Esophagus muscularis mucosa (tissue), 4 donors: ENCODE measurements around the gene RAI1. TPM values are rescaled to one million over a fixed set of nuclear protein-coding genes. Genes with fewer than 3 reads are reported as not detected.

Source experiments
- DNase-seq: peaks from one replicate; pipeline ENCODE4 v3.0.0-alpha.2; 2017; ENCODE audit errors: extremely low spot score
- H3K27ac ChIP-seq, 4 donors: fragments of 200-600 bp; sonication (generic); replicated peaks in 1 of 4; 1 replicate in 3 of 4; 2 replicates in 1 of 4; pipeline ENCODE4 v1.5.1; 2016 to 2019; ENCODE audit warnings: mild to moderate bottlenecking in 1 of 4
- H3K27me3 ChIP-seq, 4 donors: fragments of 200-600 bp; sonication (generic); one replicate each; pipeline versions ENCODE4 v1.5.1 to v1.6.0; 2016 to 2019
- H3K36me3 ChIP-seq, 4 donors: fragments of 200-600 bp; sonication (generic); one replicate each; pipeline ENCODE4 v1.5.1; 2016 to 2019
- H3K4me1 ChIP-seq, 4 donors: fragments of 200-600 bp; sonication (generic); one replicate each; pipeline ENCODE4 v1.5.1; 2016 to 2019
- H3K4me3 ChIP-seq, 4 donors: fragments of 200-600 bp; sonication (generic); 1 replicate in 2 of 4; 2 replicates in 2 of 4; pipeline ENCODE4 v1.5.1; 2016 to 2019; ENCODE audit warnings: mild to moderate bottlenecking in 4 of 4, moderate library complexity in 1 of 4
- H3K9me3 ChIP-seq, 4 donors: fragments of 200-600 bp; sonication (generic); 1 replicate in 3 of 4; 2 replicates in 1 of 4; pipeline ENCODE4 v1.5.1; 2016 to 2019
- EP300 ChIP-seq: sonication (generic); formaldehyde crosslinking; IDR thresholded peaks from one replicate; pipeline ENCODE4 v1.6.1; 2017; ENCODE audit warnings: antibody characterized with exemption
- POLR2A ChIP-seq: fragments of 450-650 bp; IDR thresholded peaks from one replicate; pipeline ENCODE4 v1.6.1; 2017; ENCODE audit warnings: antibody characterized with exemption, moderate library complexity, mild to moderate bottlenecking, low read depth
- POLR2AphosphoS5 ChIP-seq, 2 donors: sonication (generic); formaldehyde crosslinking; IDR thresholded peaks; one replicate each; pipeline ENCODE4 v1.6.1; 2017; ENCODE audit warnings: antibody characterized with exemption in 2 of 2
- WGBS: methylation state at CpG from one replicate; pipeline ENCODE4 v1.1.5; 2018; 5-methylcytosine and 5-hydroxymethylcytosine counted together
- intact Hi-C: fragments of 100-400 bp; cut with DNase I; formaldehyde crosslinking; loops from one replicate; pipeline ENCODE4 v1.15.1; 2023
- total RNA-seq, 4 donors: library from RNA; depleted of rRNA; stranded (reverse); fragments of >200 nt; gene quantifications; one replicate each; pipeline versions ENCODE4 v1.1.0 to v1.2.1, GENCODE V29; 2016
- TF ChIP-seq, protein P1 (sequence below), 3 experiments: fragments of 200-600 bp in 2 of 3; fragments of 450-650 bp in 1 of 3; sonication (generic) in 2 of 3; IDR thresholded peaks; one replicate each; pipeline ENCODE4 v1.5.1; 2017 to 2019; ENCODE audit warnings: antibody characterized with exemption in 3 of 3, mild to moderate bottlenecking in 2 of 3, moderate library complexity in 1 of 3

Gene RAI1
- total RNA-seq, 4 donors from 2014 or later, result 18.7 to 41.3 (median 28.3) TPM

DNA sequence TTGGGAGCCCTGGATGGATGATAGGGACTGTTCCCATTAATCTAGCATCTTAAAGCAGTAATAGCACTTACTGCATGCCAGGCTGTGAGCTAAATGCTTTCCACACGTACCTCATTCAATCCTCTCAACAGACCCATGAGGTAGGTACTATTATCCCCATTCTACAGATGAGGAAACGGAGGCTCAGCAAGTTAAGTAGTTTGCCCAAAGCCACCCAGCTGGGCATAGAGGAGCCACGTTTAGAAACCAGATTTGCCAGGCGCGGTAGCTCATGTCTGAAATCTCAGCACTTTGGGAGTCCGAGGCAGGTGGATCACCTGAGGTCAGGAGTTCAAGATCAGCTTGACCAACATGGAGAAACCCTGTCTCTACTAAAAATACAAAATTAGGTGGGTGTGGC lies 2.0 kb upstream of the RAI1 start:
- Histone ChIP-seq H3K27me3 (no peaks in the 10 kb centered on the region), H3K4me3 (no peak overlapping the region), H3K36me3 (no peaks in the 10 kb centered on the region), H3K9me3 (no peaks in the 10 kb centered on the region), H3K4me1 (peaks cover 12 to 28% (median 17%) of the 10 kb centered on the region in 4 donors), H3K27ac (no peak overlapping the region)
- intact Hi-C loops, result loop anchor here (5.0 kb wide), 1 partner anchor 183 kb away; no protein-coding TSS in a partner anchor
- TF ChIP-seq EP300, result no peak
- TF ChIP-seq POLR2AphosphoS5 (IDR thresholded peaks at IDR 0.05), result no peak
- TF ChIP-seq POLR2A, result no peak
- TF ChIP-seq, protein P1, sequence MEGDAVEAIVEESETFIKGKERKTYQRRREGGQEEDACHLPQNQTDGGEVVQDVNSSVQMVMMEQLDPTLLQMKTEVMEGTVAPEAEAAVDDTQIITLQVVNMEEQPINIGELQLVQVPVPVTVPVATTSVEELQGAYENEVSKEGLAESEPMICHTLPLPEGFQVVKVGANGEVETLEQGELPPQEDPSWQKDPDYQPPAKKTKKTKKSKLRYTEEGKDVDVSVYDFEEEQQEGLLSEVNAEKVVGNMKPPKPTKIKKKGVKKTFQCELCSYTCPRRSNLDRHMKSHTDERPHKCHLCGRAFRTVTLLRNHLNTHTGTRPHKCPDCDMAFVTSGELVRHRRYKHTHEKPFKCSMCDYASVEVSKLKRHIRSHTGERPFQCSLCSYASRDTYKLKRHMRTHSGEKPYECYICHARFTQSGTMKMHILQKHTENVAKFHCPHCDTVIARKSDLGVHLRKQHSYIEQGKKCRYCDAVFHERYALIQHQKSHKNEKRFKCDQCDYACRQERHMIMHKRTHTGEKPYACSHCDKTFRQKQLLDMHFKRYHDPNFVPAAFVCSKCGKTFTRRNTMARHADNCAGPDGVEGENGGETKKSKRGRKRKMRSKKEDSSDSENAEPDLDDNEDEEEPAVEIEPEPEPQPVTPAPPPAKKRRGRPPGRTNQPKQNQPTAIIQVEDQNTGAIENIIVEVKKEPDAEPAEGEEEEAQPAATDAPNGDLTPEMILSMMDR (IDR thresholded peaks at IDR 0.05), result no peak
- 91% methylated on average over 6 of the region's 6 CpGs for WGBS
- no peak for DNase-seq

DNA sequence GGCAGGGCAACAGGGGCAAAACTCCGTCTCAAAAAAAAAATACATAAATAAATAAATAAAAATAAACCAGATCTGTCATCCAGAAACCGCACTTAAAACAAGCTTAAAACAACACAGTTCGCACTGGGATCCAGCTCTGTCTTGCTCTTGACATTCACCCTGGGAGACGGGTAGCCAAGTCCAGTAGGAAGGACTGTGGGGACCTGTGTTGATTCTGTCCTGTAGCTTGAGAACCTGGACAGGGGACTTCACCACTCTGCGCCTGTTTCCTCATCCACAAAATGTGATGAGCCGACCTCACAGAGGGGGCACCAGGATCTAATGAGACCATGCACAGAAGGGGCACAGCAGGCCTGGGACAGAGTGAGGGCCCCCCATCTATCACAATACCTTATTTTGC lies 1.5 kb upstream of the RAI1 start:
- H3K4me3 ChIP-seq, result no peak overlapping the region
- intact Hi-C loops, result loop anchor here (5.0 kb wide), 4 partner anchors 103 to 353 kb away; no protein-coding TSS in a partner anchor

DNA sequence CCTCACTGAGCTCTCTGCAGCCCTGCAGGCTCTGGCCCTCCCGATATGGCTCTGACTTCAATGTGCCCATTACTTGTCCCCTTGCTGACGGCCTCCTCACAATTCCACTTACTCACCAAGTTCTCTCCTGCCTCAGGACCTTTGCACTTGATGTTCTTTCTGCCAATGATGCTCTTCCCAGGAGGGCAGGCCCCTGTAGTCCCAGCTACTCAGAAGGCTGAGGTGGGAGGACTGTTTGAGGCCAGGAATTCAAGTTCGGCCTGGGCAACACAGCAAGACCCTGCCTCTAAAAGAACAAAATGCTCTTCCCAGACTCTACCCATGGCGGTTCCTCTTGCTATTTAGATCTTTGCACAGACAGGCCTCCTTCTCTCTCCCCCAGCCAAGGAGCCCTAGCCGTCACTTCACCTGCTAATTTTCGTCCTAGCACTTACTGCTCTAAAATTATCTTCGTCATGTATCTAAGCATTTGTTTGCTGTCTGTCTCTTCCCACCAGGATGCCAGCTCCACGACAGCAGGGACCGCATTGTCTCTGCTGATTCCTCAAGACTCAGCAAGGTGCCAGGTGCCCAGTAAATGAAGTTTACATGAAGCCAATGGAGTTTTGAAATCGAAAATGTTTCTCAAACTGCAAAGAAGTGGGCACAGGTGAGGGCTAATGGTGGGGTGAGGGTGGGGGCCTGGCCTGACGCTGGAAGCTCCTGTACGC lies 626 bp upstream of the RAI1 start:
- WGBS, result 44% methylated on average over 12 of the region's 12 CpGs
- no peaks in the 10 kb centered on the region for H3K36me3 ChIP-seq
- intact Hi-C loops, result loop anchor here (5.0 kb wide), 3 partner anchors 102 to 352 kb away; no protein-coding TSS in a partner anchor
- peaks cover 22 to 42% (median 31%) of the 10 kb centered on the region in 4 donors for H3K4me1 ChIP-seq
- TF ChIP-seq, protein P1 (IDR thresholded peaks at IDR 0.05), result no peak
- TF ChIP-seq POLR2AphosphoS5 (IDR thresholded peaks at IDR 0.05), result no peak
- no peak for TF ChIP-seq POLR2A
- no peak for TF ChIP-seq EP300
- DNase-seq, result no peak
- peak overlapping the region; percentile 71 to 86 (median 84) for H3K4me3 ChIP-seq
- H3K27me3 ChIP-seq, result no peaks in the 10 kb centered on the region
- H3K9me3 ChIP-seq, result no peaks in the 10 kb centered on the region
- H3K27ac ChIP-seq, result peak overlapping the region; percentile 96 to 99 (median 98)

More for the DNA sequence above, 1.5 kb upstream of the RAI1 start:
- Histone ChIP-seq H3K4me1 (peaks cover 14 to 33% (median 22%) of the 10 kb centered on the region in 4 donors), H3K27me3 (no peaks in the 10 kb centered on the region), H3K27ac (no peak overlapping the region), H3K9me3 (no peaks in the 10 kb centered on the region), H3K36me3 (no peaks in the 10 kb centered on the region)
- no peak for TF ChIP-seq POLR2AphosphoS5 (IDR thresholded peaks at IDR 0.05)
- no peak for TF ChIP-seq POLR2A
- no peak for TF ChIP-seq EP300
- TF ChIP-seq, protein P1 (IDR thresholded peaks at IDR 0.05), result no peak
- no peak for DNase-seq
- 91% methylated on average over 4 of the region's 6 CpGs for WGBS

DNA sequence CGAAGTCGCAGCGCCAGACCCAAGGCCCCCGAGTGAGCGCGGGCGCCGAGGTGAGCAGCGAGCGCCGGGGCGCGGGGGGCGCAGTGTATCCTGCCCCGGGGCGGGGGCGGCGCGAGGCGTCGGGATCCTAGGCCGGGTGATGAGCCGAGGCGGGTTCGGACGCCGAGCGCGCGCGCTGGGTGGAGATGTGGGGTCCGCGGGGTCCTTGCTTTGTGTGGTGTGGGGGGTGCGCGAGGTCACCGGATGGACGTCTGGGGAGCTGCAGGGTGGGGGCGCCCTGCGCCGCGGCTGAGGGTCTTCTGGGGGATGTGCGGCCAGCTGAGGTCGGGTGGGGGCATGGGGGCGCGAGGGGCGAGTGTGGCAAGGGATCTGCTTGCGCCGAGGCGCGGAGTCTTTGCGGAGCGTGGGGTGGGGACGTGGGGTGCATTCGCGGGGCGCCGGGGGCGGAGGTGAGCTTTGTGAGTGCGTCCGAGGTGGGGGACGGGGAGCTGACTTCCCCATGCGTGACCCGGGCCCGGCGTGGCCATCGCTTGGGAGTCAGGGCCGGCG lies 560 bp downstream of the RAI1 start:
- under 1% methylated on average over 25 of the region's 68 CpGs for WGBS
- TF ChIP-seq POLR2AphosphoS5 (IDR thresholded peaks at IDR 0.05) (no peak), POLR2A (no peak)
- TF ChIP-seq, protein P1 (IDR thresholded peaks at IDR 0.05), result no peak
- Histone ChIP-seq H3K9me3 (no peaks in the 10 kb centered on the region), H3K4me3 (peak overlapping the region; percentile 71 to 86 (median 84)), H3K4me1 (peaks cover 34 to 54% (median 43%) of the 10 kb centered on the region in 4 donors), H3K27ac (peak overlapping the region; percentile 96 to 99 (median 98)), H3K27me3 (no peaks in the 10 kb centered on the region), H3K36me3 (no peaks in the 10 kb centered on the region)
- intact Hi-C loops, result loop anchor here (5.0 kb wide), 3 partner anchors 100 to 350 kb away; no protein-coding TSS in a partner anchor
- DNase-seq, result no peak
